WERI-Rb-1 (cell line): Measurements from ENCODE around the gene CACNB2.

ENCODE experiments used
- DNase-seq: peaks from one replicate; pipeline ENCODE4 v3.0.0-alpha.2; 2020
- H3K27ac ChIP-seq: fragments of 250-450 bp; sonication (Bioruptor Pico); 2 replicates; pipeline ENCODE4 v1.5.1; 2020; ENCODE audit warnings: mild to moderate bottlenecking, moderate library complexity
- H3K27me3 ChIP-seq: fragments of 250-450 bp; sonication (Bioruptor Pico); 2 replicates; pipeline ENCODE4 v1.5.1; 2021; ENCODE audit warnings: mild to moderate bottlenecking, low read depth, moderate library complexity; ENCODE audit not compliant: insufficient read depth, severe bottlenecking
- H3K36me3 ChIP-seq: fragments of 250-450 bp; sonication (Bioruptor Pico); 2 replicates; pipeline ENCODE4 v1.5.1; 2020; ENCODE audit warnings: mild to moderate bottlenecking, moderate library complexity
- H3K4me3 ChIP-seq: 2 replicates; pipeline ENCODE4 v1.5.1; 2011; ENCODE audit warnings: low read depth, mild to moderate bottlenecking, control low read depth, low read length
- H3K9me3 ChIP-seq: fragments of 250-450 bp; sonication (Bioruptor Pico); 2 replicates; pipeline ENCODE4 v1.5.1; 2021; ENCODE audit warnings: mild to moderate bottlenecking, moderate library complexity; ENCODE audit not compliant: severe bottlenecking
- CTCF ChIP-seq: IDR thresholded peaks from 2 replicates; pipeline ENCODE4 v1.5.1; 2011; ENCODE audit warnings: low read depth, mild to moderate bottlenecking, control low read depth, inconsistent platforms, low read length

Gene CACNB2

GRCh38 chr10:18100669-18101068 lies 39.6 kb upstream of the CACNB2 start:
- TF ChIP-seq CTCF: no peak
- H3K4me3 ChIP-seq: no peak overlapping the region
- no peaks in the 10 kb centered on the region for H3K27me3 ChIP-seq
- H3K9me3 ChIP-seq: no peaks in the 10 kb centered on the region
- H3K36me3 ChIP-seq: no peaks in the 10 kb centered on the region
- no peak overlapping the region for H3K27ac ChIP-seq
- no peak for DNase-seq

DNA sequence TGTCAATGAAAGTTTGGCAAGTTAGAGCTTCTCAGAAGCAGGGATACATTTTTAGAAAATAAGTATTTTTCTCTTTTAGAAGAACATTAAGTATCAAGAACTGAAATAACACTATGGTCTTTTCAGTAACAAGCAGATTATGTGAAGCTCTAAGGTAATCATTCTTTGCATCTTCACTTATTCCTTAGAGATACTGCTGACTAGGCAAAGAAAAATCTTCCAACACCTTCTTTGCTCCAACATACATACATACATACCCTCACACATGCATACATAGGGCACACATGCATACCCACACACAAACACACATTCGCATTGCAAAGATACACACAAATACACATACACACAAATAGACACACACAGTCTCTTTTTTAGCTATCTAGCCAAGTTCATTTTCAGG lies 37.8 kb upstream of the CACNB2 start:
- DNase-seq: no peak
- Histone ChIP-seq H3K27me3 (no peaks in the 10 kb centered on the region), H3K4me3 (no peak overlapping the region), H3K9me3 (no peaks in the 10 kb centered on the region), H3K27ac (no peak overlapping the region), H3K36me3 (no peaks in the 10 kb centered on the region)
- TF ChIP-seq CTCF: no peak

- peak; percentile 30 for DNase-seq
- TF ChIP-seq CTCF: peak; percentile 11; the same call in 1 of the 2 replicates
- H3K4me3 ChIP-seq: no peak overlapping the region
- H3K27me3 ChIP-seq: no peaks in the 10 kb centered on the region
- no peak overlapping the region for H3K27ac ChIP-seq
- no peaks in the 10 kb centered on the region for H3K36me3 ChIP-seq
- no peaks in the 10 kb centered on the region for H3K9me3 ChIP-seq
These were observed 35.9 kb upstream of the CACNB2 start for GRCh38 chr10:18104223-18104872.

DNA sequence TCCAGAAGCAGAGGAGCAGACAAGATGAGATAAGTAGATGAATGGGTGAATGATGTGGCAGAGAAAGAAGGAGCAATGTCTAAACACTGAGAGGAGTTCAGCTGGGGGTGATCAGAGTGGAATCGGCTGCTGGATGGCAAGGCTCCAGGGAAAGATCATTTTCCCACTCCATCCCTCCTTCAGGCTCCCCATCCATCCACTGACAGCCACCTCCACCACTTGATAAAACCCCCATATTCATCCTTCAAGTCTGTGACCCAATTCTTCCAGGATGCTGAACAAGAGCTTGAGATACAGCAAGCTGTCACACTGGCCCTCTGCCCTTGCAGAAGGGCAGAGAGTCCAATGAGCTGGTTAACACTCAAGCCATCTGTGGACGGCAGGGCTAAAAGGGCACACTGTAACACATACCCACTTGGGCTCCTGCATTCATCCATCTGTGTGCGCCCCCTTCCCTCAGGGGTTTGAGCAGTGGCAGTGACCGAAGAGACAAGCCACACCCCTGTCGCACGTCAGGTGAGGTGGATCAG lies 30.8 kb upstream of the CACNB2 start:
- Histone ChIP-seq H3K27ac (no peak overlapping the region), H3K4me3 (no peak overlapping the region), H3K27me3 (no peaks in the 10 kb centered on the region), H3K9me3 (no peaks in the 10 kb centered on the region), H3K36me3 (no peaks in the 10 kb centered on the region)
- DNase-seq: no peak
- no peak for TF ChIP-seq CTCF

GRCh38 chr10:18113881-18114280 lies 26.3 kb upstream of the CACNB2 start:
- DNase-seq: no peak
- Histone ChIP-seq H3K27ac (no peak overlapping the region), H3K36me3 (no peaks in the 10 kb centered on the region), H3K4me3 (no peak overlapping the region), H3K9me3 (no peaks in the 10 kb centered on the region), H3K27me3 (no peaks in the 10 kb centered on the region)
- TF ChIP-seq CTCF: no peak

- H3K27me3 ChIP-seq: no peaks in the 10 kb centered on the region
- TF ChIP-seq CTCF: no peak
- no peaks in the 10 kb centered on the region for H3K9me3 ChIP-seq
- no peaks in the 10 kb centered on the region for H3K36me3 ChIP-seq
- no peak overlapping the region for H3K4me3 ChIP-seq
- H3K27ac ChIP-seq: no peak overlapping the region
- DNase-seq: no peak
These were observed 22.9 kb upstream of the CACNB2 start for GRCh38 chr10:18117276-18117675.
